ENCODE data around the gene ADGRL3. TPM values are rescaled to one million over a fixed set of nuclear protein-coding genes. Genes with fewer than 3 reads are reported as not detected.

Gene ADGRL3
- total and polyA plus RNA-seq, 4 donors: 0.07 to 1.7 (median 0.82) TPM

GRCh38 chr4:61152433-61152832, 47.7 kb upstream of the ADGRL3 start:
- WGBS: 70% methylated on average over 4 of the region's 4 CpGs
- no peak for DNase-seq (ENCODE audit: low spot score)

More at GRCh38 chr4:61152433-61152832, 47.7 kb upstream of the ADGRL3 start:
- Histone ChIP-seq H3K9me3 (ENCODE audit: control insufficient read depth in 4 of 4, low read length in 3 of 4) (no peaks in the 10 kb centered on the region), H3K27me3 (ENCODE audit: control insufficient read depth in 4 of 4, insufficient read depth in 4 of 4, low read length in 3 of 4) (no peaks in the 10 kb centered on the region), H3K27ac (ENCODE audit: low read depth in 1 of 2, low read length in 2 of 2) (no peak overlapping the region), H3K9ac (ENCODE audit: low read depth in 1 of 2, low read length in 2 of 2) (no peak overlapping the region), H3K4me3 (ENCODE audit: low read depth in 1 of 3, low read length in 3 of 3) (no peak overlapping the region), H3K36me3 (ENCODE audit: control insufficient read depth in 4 of 4, insufficient read depth in 3 of 4, low read depth in 1 of 4, low read length in 3 of 4) (no peaks in the 10 kb centered on the region), H3K4me1 (ENCODE audit: control insufficient read depth in 4 of 4, insufficient read depth in 4 of 4, low read length in 3 of 4) (no peaks in the 10 kb centered on the region)
- TF ChIP-seq HNF4G (IDR thresholded peaks at IDR 0.05) (no peak), RXRA (IDR thresholded peaks at IDR 0.05) (no peak), FOXA2 (IDR thresholded peaks at IDR 0.05) (no peak), JUND (IDR thresholded peaks at IDR 0.05) (no peak), SP1 (IDR thresholded peaks at IDR 0.05) (no peak), ZBTB33 (IDR thresholded peaks at IDR 0.05) (no peak), REST (IDR thresholded peaks at IDR 0.05) (no peak), CTCF (IDR thresholded peaks at IDR 0.05; ENCODE audit: low read depth, low read length, missing input control) (no peak), ATF3 (IDR thresholded peaks at IDR 0.05) (no peak), EGR1 (IDR thresholded peaks at IDR 0.05; ENCODE audit: low read depth in 2 of 2) (no peak), MAX (IDR thresholded peaks at IDR 0.05) (no peak), TAF1 (conservative IDR thresholded peaks at IDR 0.05) (no peak), GABPA (IDR thresholded peaks at IDR 0.05 in 1 of 2, conservative IDR thresholded peaks at IDR 0.05 in 1 of 2) (no peak)

Measured in liver (tissue), 9 donors.